ENCODE measurements around the gene MEX3C.

DNA sequence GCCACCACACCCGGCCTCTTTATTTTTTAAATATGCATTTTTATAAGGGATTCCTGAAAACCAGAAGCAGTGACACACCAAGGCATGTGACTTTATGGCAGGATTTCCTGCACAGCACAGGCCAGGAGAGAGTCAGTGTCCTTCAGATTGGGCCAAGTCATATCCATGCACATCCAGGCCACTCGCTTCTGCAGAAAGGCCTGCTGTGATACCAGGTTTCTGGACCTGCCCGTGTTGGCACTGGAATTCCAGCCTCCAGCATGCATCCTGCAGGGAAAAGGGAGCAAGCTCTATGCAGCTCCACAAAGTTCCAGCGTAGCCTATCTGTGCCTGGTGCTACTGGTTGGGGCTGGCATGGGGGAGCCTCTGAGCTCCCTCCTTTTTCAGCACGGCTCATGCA, 36.8 kb downstream of the MEX3C start:
- TF ChIP-seq CTCF (IDR thresholded peaks at IDR 0.05): no peak
- TF ChIP-seq EP300 (IDR thresholded peaks at IDR 0.05): no peak
